Sigmoid colon (tissue), 7 donors: ENCODE results near the gene MACROD2. TPM values are rescaled to one million over a fixed set of nuclear protein-coding genes. Genes with fewer than 3 reads are reported as not detected.

ENCODE experiments used
- DNase-seq: peaks from one replicate; pipeline ENCODE4 v3.0.0-alpha.2; 2019
- H3K27ac ChIP-seq, 4 donors: fragments of 200-600 bp; sonication (generic); one replicate each; pipeline ENCODE4 v1.5.1; 2016 to 2019; ENCODE audit warnings: mild to moderate bottlenecking in 1 of 4
- H3K27me3 ChIP-seq, 3 donors: fragments of 200-600 bp; sonication (generic); one replicate each; pipeline ENCODE4 v1.5.1; 2019; ENCODE audit warnings: mild to moderate bottlenecking in 1 of 3
- H3K36me3 ChIP-seq, 4 donors: fragments of 200-600 bp; sonication (generic); one replicate each; pipeline ENCODE4 v1.5.1; 2016 to 2019
- H3K4me1 ChIP-seq, 4 donors: fragments of 200-600 bp; sonication (generic); one replicate each; pipeline ENCODE4 v1.5.1; 2017 to 2019
- H3K4me3 ChIP-seq, 4 donors: fragments of 200-600 bp; sonication (generic); one replicate each; pipeline ENCODE4 v1.5.1; 2017 to 2019; ENCODE audit warnings: mild to moderate bottlenecking in 2 of 4, moderate library complexity in 1 of 4
- H3K9me3 ChIP-seq, 4 donors: fragments of 200-600 bp in 3 of 4; sonication (generic) in 3 of 4; one replicate each; pipeline versions ENCODE4 v1.5.1 to v1.6.1; 2013 to 2019
- EP300 ChIP-seq, 4 donors: sonication (generic); formaldehyde crosslinking; IDR thresholded peaks; one replicate each; pipeline ENCODE4 v1.6.1; 2017; ENCODE audit warnings: antibody characterized with exemption in 4 of 4
- POLR2A ChIP-seq, 2 donors: fragments of 450-650 bp; IDR thresholded peaks; one replicate each; pipeline ENCODE4 v1.6.1; 2016; ENCODE audit warnings: antibody characterized with exemption in 2 of 2, mild to moderate bottlenecking in 2 of 2, moderate library complexity in 2 of 2
- POLR2AphosphoS5 ChIP-seq, 4 donors: sonication (generic); formaldehyde crosslinking; IDR thresholded peaks; one replicate each; pipeline ENCODE4 v1.6.1; 2017; ENCODE audit warnings: antibody characterized with exemption in 4 of 4
- WGBS, 2 donors: extraction: QIAGEN DNeasy Blood & Tissue Kit; methylation state at CpG; one replicate each; pipeline ENCODE4 v1.1.7; 2013; 5-methylcytosine and 5-hydroxymethylcytosine counted together
- intact Hi-C: fragments of 100-400 bp; cut with DNase I; formaldehyde crosslinking; loops from one replicate; pipeline ENCODE4 v1.15.1; 2023
- polyA plus RNA-seq, 3 donors: library from polyadenylated mRNA; stranded (reverse); fragments of 200-250 nt; gene quantifications; one replicate each; pipeline ENCODE4 v1.2.3, GENCODE V29; 2013
- total RNA-seq, 4 donors: library from RNA; depleted of rRNA; stranded (reverse); fragments of >200 nt; gene quantifications; one replicate each; pipeline ENCODE4 v1.1.0, GENCODE V29; 2016
- TF ChIP-seq, protein P1 (sequence below), 4 experiments: fragments of 450-650 bp in 3 of 4; fragments of 200-600 bp in 1 of 4; IDR thresholded peaks; one replicate each; pipeline ENCODE4 v1.5.1; 2016 to 2019; ENCODE audit warnings: antibody characterized with exemption in 4 of 4, mild to moderate bottlenecking in 3 of 4, moderate library complexity in 2 of 4
- donor health status: healthy with polysubstance abuse.
- donor health status: Bipolar disorder and iron deficiency.
- donor health status: healthy.

The MACROD2 gene
- total and polyA plus RNA-seq, 7 donors = 1.2 to 22.4 (median 5.8) TPM

DNA sequence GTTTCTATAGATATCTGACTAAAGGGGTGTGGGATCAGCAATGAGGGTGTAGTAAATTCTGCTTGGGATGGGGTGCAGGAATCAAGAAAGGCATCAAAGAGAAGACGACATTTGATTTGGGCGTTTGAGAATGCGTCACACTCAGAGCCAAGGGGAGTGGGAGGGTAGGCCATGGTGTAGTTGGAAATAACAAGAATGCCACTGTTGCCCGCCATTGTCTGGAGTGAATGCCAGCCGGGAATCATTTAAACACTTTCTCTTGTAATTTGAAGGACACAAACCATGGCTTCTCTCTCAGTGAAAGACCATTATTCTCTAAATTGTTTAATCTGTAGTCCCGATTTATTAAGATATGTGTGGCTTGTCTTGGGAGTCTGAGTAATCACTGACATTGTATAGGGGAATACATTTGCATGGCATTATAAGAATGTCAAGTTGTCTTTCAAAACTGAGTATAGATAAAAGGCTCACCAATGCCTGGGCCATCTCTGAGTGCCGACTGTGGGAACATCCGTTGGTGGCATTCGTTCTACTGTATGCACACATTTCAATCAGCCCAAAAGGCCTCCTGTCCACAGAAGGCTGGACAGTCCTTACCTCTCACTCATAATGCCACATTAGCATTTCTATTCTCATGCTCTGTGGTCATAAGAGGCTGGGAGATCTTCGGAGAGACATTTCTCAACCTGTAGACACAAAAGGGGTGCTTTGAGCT lies 1800.1 kb downstream of the MACROD2 start:
- H3K36me3 ChIP-seq = no peaks in the 10 kb centered on the region
- H3K27ac ChIP-seq = no peak overlapping the region
- intact Hi-C loops = no loop called here
- no peak for TF ChIP-seq POLR2A (IDR thresholded peaks at IDR 0.05)
- TF ChIP-seq POLR2AphosphoS5 (IDR thresholded peaks at IDR 0.05) = no peak
- TF ChIP-seq, protein P1, sequence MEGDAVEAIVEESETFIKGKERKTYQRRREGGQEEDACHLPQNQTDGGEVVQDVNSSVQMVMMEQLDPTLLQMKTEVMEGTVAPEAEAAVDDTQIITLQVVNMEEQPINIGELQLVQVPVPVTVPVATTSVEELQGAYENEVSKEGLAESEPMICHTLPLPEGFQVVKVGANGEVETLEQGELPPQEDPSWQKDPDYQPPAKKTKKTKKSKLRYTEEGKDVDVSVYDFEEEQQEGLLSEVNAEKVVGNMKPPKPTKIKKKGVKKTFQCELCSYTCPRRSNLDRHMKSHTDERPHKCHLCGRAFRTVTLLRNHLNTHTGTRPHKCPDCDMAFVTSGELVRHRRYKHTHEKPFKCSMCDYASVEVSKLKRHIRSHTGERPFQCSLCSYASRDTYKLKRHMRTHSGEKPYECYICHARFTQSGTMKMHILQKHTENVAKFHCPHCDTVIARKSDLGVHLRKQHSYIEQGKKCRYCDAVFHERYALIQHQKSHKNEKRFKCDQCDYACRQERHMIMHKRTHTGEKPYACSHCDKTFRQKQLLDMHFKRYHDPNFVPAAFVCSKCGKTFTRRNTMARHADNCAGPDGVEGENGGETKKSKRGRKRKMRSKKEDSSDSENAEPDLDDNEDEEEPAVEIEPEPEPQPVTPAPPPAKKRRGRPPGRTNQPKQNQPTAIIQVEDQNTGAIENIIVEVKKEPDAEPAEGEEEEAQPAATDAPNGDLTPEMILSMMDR (IDR thresholded peaks at IDR 0.05) = no peak
- no peak for TF ChIP-seq EP300 (IDR thresholded peaks at IDR 0.05)
- no peaks in the 10 kb centered on the region for H3K4me1 ChIP-seq
- no peak overlapping the region for H3K4me3 ChIP-seq
- 73 to 96% methylated on average over 10 of the region's 10 CpGs for WGBS, 2 donors
- no peak for DNase-seq
- no peaks in the 10 kb centered on the region for H3K27me3 ChIP-seq
- no peaks in the 10 kb centered on the region for H3K9me3 ChIP-seq

DNA sequence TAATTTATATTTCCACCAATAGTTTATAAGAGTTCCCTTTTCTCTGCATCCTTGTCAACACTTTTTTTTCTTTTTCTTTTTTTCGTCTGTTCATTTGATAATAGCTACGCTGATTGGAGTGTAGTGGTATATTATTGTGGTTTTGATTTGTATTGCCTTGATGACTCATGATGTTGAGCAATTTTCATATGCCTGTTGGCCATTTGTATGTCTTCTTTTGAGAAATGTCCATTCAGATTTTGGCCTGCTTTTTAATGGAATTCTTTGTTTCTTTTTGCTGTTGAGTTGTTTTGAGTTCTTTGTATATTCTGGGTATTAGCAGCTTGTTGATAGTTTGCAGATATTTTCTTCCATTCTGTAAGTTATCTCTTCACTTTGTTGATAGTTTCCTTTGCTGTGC lies 1804.6 kb downstream of the MACROD2 start:
- Histone ChIP-seq H3K4me3 (no peak overlapping the region), H3K27me3 (no peaks in the 10 kb centered on the region), H3K27ac (no peak overlapping the region), H3K36me3 (no peaks in the 10 kb centered on the region), H3K4me1 (no peaks in the 10 kb centered on the region), H3K9me3 (no peaks in the 10 kb centered on the region)
- intact Hi-C loops = no loop called here
- TF ChIP-seq, protein P1 (IDR thresholded peaks at IDR 0.05) = no peak
- WGBS, 2 donors = 57 to 61% methylated on average over 2 of the region's 2 CpGs
- DNase-seq = no peak

DNA sequence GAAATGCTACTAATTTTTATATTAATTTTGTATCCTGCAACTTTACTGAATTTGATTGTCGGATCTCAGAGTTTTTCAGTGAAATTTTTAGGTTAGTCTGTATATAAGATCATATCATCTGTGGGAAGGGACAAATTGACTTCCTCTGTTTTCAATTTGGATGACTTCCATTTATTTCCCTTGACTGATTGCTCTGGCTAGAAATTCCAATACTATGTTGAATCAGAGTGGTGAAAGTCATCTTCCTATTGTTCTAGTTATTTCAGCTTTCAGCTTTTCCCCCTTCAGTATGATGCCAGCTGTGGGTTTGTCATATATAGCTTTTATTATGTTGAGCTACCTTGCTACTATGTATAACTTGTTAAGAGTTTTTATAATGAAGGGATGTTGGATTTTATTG lies 1806.7 kb downstream of the MACROD2 start:
- DNase-seq = no peak
- intact Hi-C loops = no loop called here
- no peaks in the 10 kb centered on the region for H3K27me3 ChIP-seq
- TF ChIP-seq EP300 (IDR thresholded peaks at IDR 0.05) = no peak
- no peak for TF ChIP-seq POLR2AphosphoS5 (IDR thresholded peaks at IDR 0.05)
- TF ChIP-seq POLR2A (IDR thresholded peaks at IDR 0.05) = no peak
- TF ChIP-seq, protein P1 (IDR thresholded peaks at IDR 0.05) = no peak
- 89 to 94% methylated on average over 1 of the region's 1 CpG for WGBS, 2 donors
- no peaks in the 10 kb centered on the region for H3K36me3 ChIP-seq
- no peaks in the 10 kb centered on the region for H3K4me1 ChIP-seq
- no peaks in the 10 kb centered on the region for H3K9me3 ChIP-seq
- no peak overlapping the region for H3K4me3 ChIP-seq
- H3K27ac ChIP-seq = no peak overlapping the region

DNA sequence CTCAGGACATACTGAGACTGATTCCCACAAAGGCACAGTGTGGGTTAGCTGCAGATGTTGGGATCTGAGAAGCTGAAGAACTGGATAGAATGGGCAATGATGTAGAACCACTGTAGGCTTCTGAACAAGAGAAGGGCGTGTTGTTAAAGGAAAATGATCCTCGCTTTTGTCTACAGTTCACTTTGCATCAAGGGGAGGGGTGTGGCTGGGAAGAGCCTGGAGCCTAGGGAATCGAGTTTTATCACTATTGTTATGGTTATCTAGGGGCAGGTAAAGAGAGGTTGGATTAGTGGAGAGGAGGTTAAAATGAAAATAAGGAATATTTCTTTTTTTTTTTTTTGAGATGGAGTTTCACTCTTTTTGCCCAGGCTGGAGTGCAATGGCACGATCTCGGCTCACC lies 1809.8 kb downstream of the MACROD2 start:
- no peaks in the 10 kb centered on the region for H3K36me3 ChIP-seq
- no peak overlapping the region for H3K27ac ChIP-seq
- DNase-seq = no peak
- TF ChIP-seq POLR2A (IDR thresholded peaks at IDR 0.05) (no peak), EP300 (IDR thresholded peaks at IDR 0.05) (no peak), POLR2AphosphoS5 (IDR thresholded peaks at IDR 0.05) (no peak)
- TF ChIP-seq, protein P1 (IDR thresholded peaks at IDR 0.05) = no peak
- no peaks in the 10 kb centered on the region for H3K4me1 ChIP-seq
- intact Hi-C loops = no loop called here
- H3K27me3 ChIP-seq = no peaks in the 10 kb centered on the region
- H3K4me3 ChIP-seq = no peak overlapping the region
- 69 to 88% methylated on average over 5 of the region's 5 CpGs for WGBS, 2 donors
- no peaks in the 10 kb centered on the region for H3K9me3 ChIP-seq

DNA sequence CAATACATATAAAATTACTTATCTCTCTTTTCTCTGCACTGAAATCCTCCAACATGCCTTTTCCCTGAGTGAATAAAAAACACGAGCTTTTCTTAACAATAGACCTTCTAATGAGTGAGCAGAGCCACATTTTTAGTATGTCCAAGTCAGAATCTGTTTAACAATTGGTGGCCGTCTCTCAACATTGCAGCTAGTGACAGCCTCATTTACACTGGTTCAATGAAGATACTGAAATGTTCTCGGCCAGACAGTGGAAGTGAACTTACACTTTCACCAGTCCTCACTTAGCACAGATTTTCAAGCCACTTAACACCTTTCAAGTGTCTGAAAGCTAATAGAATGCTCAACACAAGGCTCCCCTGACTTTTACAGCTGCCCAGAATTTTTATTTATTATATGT lies 1810.8 kb downstream of the MACROD2 start:
- Histone ChIP-seq H3K27ac (no peak overlapping the region), H3K36me3 (no peaks in the 10 kb centered on the region), H3K4me3 (no peak overlapping the region), H3K27me3 (no peaks in the 10 kb centered on the region), H3K4me1 (no peaks in the 10 kb centered on the region), H3K9me3 (no peaks in the 10 kb centered on the region)
- intact Hi-C loops = no loop called here
- no peak for DNase-seq
- WGBS, 2 donors = 68 to 78% methylated on average over 3 of the region's 3 CpGs
- TF ChIP-seq EP300 (IDR thresholded peaks at IDR 0.05) = no peak
- TF ChIP-seq, protein P1 (IDR thresholded peaks at IDR 0.05) = no peak
- no peak for TF ChIP-seq POLR2AphosphoS5 (IDR thresholded peaks at IDR 0.05)
- no peak for TF ChIP-seq POLR2A (IDR thresholded peaks at IDR 0.05)
